H9 (cell line): ENCODE measurements around the gene SRP19. TPM values are rescaled to one million over a fixed set of nuclear protein-coding genes. Genes with fewer than 3 reads are reported as not detected.

Experiments used
- DNase-seq: peaks from one replicate; pipeline ENCODE4 v3.0.0-alpha.2; 2017
- H2AFZ ChIP-seq: one replicate; pipeline ENCODE4 v1.6.1; 2013; ENCODE audit warnings: mild to moderate bottlenecking, low read length, control low read depth, moderate library complexity
- H2AK5ac ChIP-seq: 2 replicates; pipeline ENCODE4 v1.6.1; 2013; ENCODE audit warnings: low read length, control low read depth, mixed read lengths; ENCODE audit not compliant: insufficient read length
- H2BK120ac ChIP-seq: one replicate; pipeline ENCODE4 v1.6.1; 2013; ENCODE audit warnings: low read depth, mild to moderate bottlenecking, low read length, control low read depth, inconsistent platforms; ENCODE audit not compliant: poor library complexity, severe bottlenecking
- H2BK12ac ChIP-seq: 2 replicates; pipeline ENCODE4 v1.6.1; 2013; ENCODE audit warnings: low read length, control low read depth, mixed read lengths, low read depth; ENCODE audit not compliant: insufficient read length
- H2BK15ac ChIP-seq: 2 replicates; pipeline ENCODE4 v1.6.1; 2013; ENCODE audit warnings: low read depth, low read length, control low read depth
- H2BK20ac ChIP-seq: one replicate; pipeline ENCODE4 v1.6.1; 2013; ENCODE audit warnings: low read depth, mild to moderate bottlenecking, low read length, control low read depth, inconsistent platforms; ENCODE audit not compliant: poor library complexity, severe bottlenecking
- H2BK5ac ChIP-seq: 2 replicates; pipeline ENCODE4 v1.6.1; 2013; ENCODE audit warnings: low read length, control low read depth, mixed read lengths; ENCODE audit not compliant: insufficient read length
- H3K14ac ChIP-seq: 2 replicates; pipeline ENCODE4 v1.6.1; 2013; ENCODE audit warnings: low read length, control low read depth; ENCODE audit not compliant: insufficient read depth
- H3K18ac ChIP-seq: 2 replicates; pipeline ENCODE4 v1.6.1; 2013; ENCODE audit warnings: low read depth, mild to moderate bottlenecking, mixed read lengths, low read length, control low read depth; ENCODE audit not compliant: insufficient read length
- H3K23ac ChIP-seq: 2 replicates; pipeline ENCODE4 v1.6.1; 2013; ENCODE audit warnings: low read length, control low read depth, mixed read lengths, low read depth; ENCODE audit not compliant: insufficient read length
- H3K23me2 ChIP-seq: 2 replicates; pipeline ENCODE4 v1.6.1; 2013; ENCODE audit warnings: low read depth, mild to moderate bottlenecking, mixed read lengths, low read length, control low read depth; ENCODE audit not compliant: insufficient read length, poor library complexity, severe bottlenecking
- H3K27ac ChIP-seq: 2 replicates; pipeline ENCODE4 v1.5.1; 2013; ENCODE audit warnings: low read length, control low read depth, mixed read lengths, low read depth; ENCODE audit not compliant: insufficient read length
- H3K27me3 ChIP-seq: 2 replicates; pipeline ENCODE4 v1.6.1; 2013; ENCODE audit warnings: low read length, control low read depth, inconsistent platforms; ENCODE audit not compliant: insufficient read depth
- H3K4ac ChIP-seq: 2 replicates; pipeline ENCODE4 v1.6.1; 2013; ENCODE audit warnings: low read depth, mild to moderate bottlenecking, control low read depth, inconsistent platforms, low read length, moderate library complexity
- H3K4me1 ChIP-seq: 2 replicates; pipeline ENCODE4 v1.6.1; 2013; ENCODE audit warnings: low read length, control low read depth, inconsistent platforms; ENCODE audit not compliant: insufficient read depth
- H3K4me2 ChIP-seq: 2 replicates; pipeline ENCODE4 v1.6.1; 2013; ENCODE audit warnings: low read length, control low read depth, mixed read lengths; ENCODE audit not compliant: insufficient read length, insufficient read depth
- H3K56ac ChIP-seq: 2 replicates; pipeline ENCODE4 v1.6.1; 2013; ENCODE audit warnings: low read depth, mild to moderate bottlenecking, mixed read lengths, low read length, control low read depth; ENCODE audit not compliant: insufficient read length
- H3K79me1 ChIP-seq: 2 replicates; pipeline ENCODE4 v1.6.1; 2013; ENCODE audit warnings: low read depth, mild to moderate bottlenecking, moderate library complexity, low read length, control low read depth, inconsistent platforms; ENCODE audit not compliant: insufficient read depth, poor library complexity, severe bottlenecking
- H3K79me2 ChIP-seq: 2 replicates; pipeline ENCODE4 v1.6.1; 2013; ENCODE audit warnings: low read length, control low read depth, inconsistent platforms; ENCODE audit not compliant: insufficient read depth
- H3K9ac ChIP-seq: 2 replicates; pipeline ENCODE4 v1.6.1; 2013; ENCODE audit warnings: low read length, control low read depth, mixed read lengths; ENCODE audit not compliant: insufficient read length; ENCODE audit errors: extremely low read depth
- H3K9me3 ChIP-seq: one replicate; pipeline ENCODE4 v1.6.1; 2013; ENCODE audit warnings: low read depth, low read length, inconsistent platforms; ENCODE audit not compliant: control insufficient read depth
- H3T11ph ChIP-seq: one replicate; pipeline ENCODE4 v1.6.1; 2013; ENCODE audit warnings: mild to moderate bottlenecking, low read length, control low read depth, inconsistent platforms
- H4K20me1 ChIP-seq: one replicate; pipeline ENCODE4 v1.6.1; 2013; ENCODE audit not compliant: control insufficient read depth, insufficient read length, insufficient read depth
- H4K5ac ChIP-seq: 2 replicates; pipeline ENCODE4 v1.6.1; 2013; ENCODE audit warnings: low read depth, mild to moderate bottlenecking, mixed read lengths, low read length, control low read depth; ENCODE audit not compliant: insufficient read length
- H4K8ac ChIP-seq: replicated peaks from 2 replicates; pipeline ENCODE4 v1.6.1; 2013; ENCODE audit warnings: low read length, control low read depth, mixed read lengths, low read depth; ENCODE audit not compliant: insufficient read length
- H4K91ac ChIP-seq: 2 replicates; pipeline ENCODE4 v1.6.1; 2013; ENCODE audit warnings: low read depth, mild to moderate bottlenecking, moderate library complexity, mixed read lengths, low read length, control low read depth; ENCODE audit not compliant: insufficient read length
- H3K27ac Mint-ChIP-seq, 3 experiments: 2 replicates in 2 of 3; 3 replicates in 1 of 3; pipeline ENCODE4 v1.8.0; 2020 to 2021; ENCODE audit warnings: mixed read lengths in 3 of 3, mild to moderate bottlenecking in 1 of 3, moderate library complexity in 1 of 3
- H3K27me3 Mint-ChIP-seq: 2 replicates; pipeline ENCODE4 v1.8.0; 2021; ENCODE audit warnings: low read depth, mild to moderate bottlenecking, moderate library complexity, mixed read lengths
- H3K36me3 Mint-ChIP-seq, 3 experiments: 2 replicates in 2 of 3; 3 replicates in 1 of 3; pipeline ENCODE4 v1.8.0; 2020 to 2021; ENCODE audit warnings: low read depth in 3 of 3, mixed read lengths in 3 of 3; ENCODE audit not compliant: insufficient read depth in 1 of 3
- H3K4me1 Mint-ChIP-seq, 2 experiments: 2 replicates each; pipeline ENCODE4 v1.8.0; 2020; ENCODE audit warnings: mixed read lengths in 2 of 2
- H3K4me3 Mint-ChIP-seq, 2 experiments: 2 replicates in 1 of 2; 3 replicates in 1 of 2; pipeline ENCODE4 v1.8.0; 2020 to 2021; ENCODE audit warnings: mild to moderate bottlenecking in 2 of 2, mixed read lengths in 2 of 2, moderate library complexity in 1 of 2
- H3K9me3 Mint-ChIP-seq, 2 experiments: 2 replicates in 1 of 2; 3 replicates in 1 of 2; pipeline ENCODE4 v1.8.0; 2020; ENCODE audit warnings: mild to moderate bottlenecking in 2 of 2, mixed read lengths in 2 of 2, moderate library complexity in 1 of 2
- CTCF ChIP-seq: fragments of 200-600 bp; sonication (generic); conservative IDR thresholded peaks from 3 replicates; pipeline ENCODE4 v1.8.0; 2021; ENCODE audit warnings: antibody characterized with exemption, mild to moderate bottlenecking
- WGBS: extraction: QIAGEN DNeasy Blood & Tissue Kit; methylation state at CpG from one replicate; pipeline ENCODE4 v1.1.7; 2013; ENCODE audit warnings: missing lambda C conversion rate, low lambda C conversion rate, mixed read lengths; ENCODE audit not compliant: insufficient read length; ENCODE audit errors: extremely low coverage; 5-methylcytosine and 5-hydroxymethylcytosine counted together
- total RNA-seq: library from RNA; stranded (reverse); gene quantifications from 2 replicates; pipeline ENCODE4 v1.2.1, GENCODE V29; 2021

The SRP19 gene
- total RNA-seq, 1 experiment from 2014 or later, result 78.9 TPM

GRCh38 chr5:112885001-112885400, 23.9 kb downstream of the SRP19 start:
- Mint-ChIP-seq H3K4me1 (no peaks in the 10 kb centered on the region), H3K27me3 (no peaks in the 10 kb centered on the region), H3K9me3 (no peaks in the 10 kb centered on the region), H3K4me3 (no peak overlapping the region), H3K36me3 (peaks cover 6 to 40% (median 24%) of the 10 kb centered on the region in 3 experiments; a peak in 6 of 7 replicates), H3K27ac (no peak overlapping the region; a peak in 2 of 7 replicates)
- H2BK12ac ChIP-seq, result no peak overlapping the region
- H4K20me1 ChIP-seq, result no peaks in the 10 kb centered on the region
- 0 out of 2 replicates have a peak, but pooled peaks cover 2% of the 10 kb centered on the region for H3K79me2 ChIP-seq
- H2AK5ac ChIP-seq, result no peak overlapping the region
- no peak overlapping the region for H3K23ac ChIP-seq
- H3K27me3 ChIP-seq, result no peaks in the 10 kb centered on the region
- no peak overlapping the region for H3K56ac ChIP-seq
- no peak overlapping the region for H3K9ac ChIP-seq
- no peak for DNase-seq
- H4K5ac ChIP-seq, result no peak overlapping the region
- H2BK5ac ChIP-seq, result no peak overlapping the region
- H4K91ac ChIP-seq, result no peak overlapping the region
- no peak for TF ChIP-seq CTCF
- H3K27ac ChIP-seq, result no peak overlapping the region
- no peaks in the 10 kb centered on the region for H3K79me1 ChIP-seq
- H3K9me3 ChIP-seq, result no peaks in the 10 kb centered on the region
- WGBS, result no CpG with 5 or more reads among the region's 3 CpGs
- no peak overlapping the region for H3K4ac ChIP-seq
- no peak overlapping the region for H3K14ac ChIP-seq
- no peak overlapping the region for H2BK15ac ChIP-seq
- no peak overlapping the region for H2BK120ac ChIP-seq
- H3T11ph ChIP-seq, result no peak overlapping the region
- H3K4me1 ChIP-seq, result no peaks in the 10 kb centered on the region
- H3K23me2 ChIP-seq, result no peaks in the 10 kb centered on the region
- no peak overlapping the region for H3K18ac ChIP-seq
- H3K4me2 ChIP-seq, result no peak overlapping the region
- no peak overlapping the region for H2AFZ ChIP-seq
- no peak overlapping the region for H2BK20ac ChIP-seq
- H4K8ac ChIP-seq, result no peak overlapping the region
